Neural crest cell (in vitro differentiated cells): ENCODE results near the gene MYH9. TPM values are rescaled to one million over a fixed set of nuclear protein-coding genes. Genes with fewer than 3 reads are reported as not detected.
A peak's percentile ranks its signal among the peaks of the same experiment; 100 is the strongest.

Experiments
- DNase-seq: peaks from one replicate; pipeline ENCODE4 v3.0.0; 2021; ENCODE audit warnings: low read depth, mixed read lengths, low spot score
- H3K27ac Mint-ChIP-seq: one replicate; pipeline ENCODE4 v1.8.0; 2021; ENCODE audit warnings: mild to moderate bottlenecking, mixed read lengths; ENCODE audit not compliant: unreplicated experiment
- H3K27me3 Mint-ChIP-seq: 2 replicates; pipeline ENCODE4 v1.8.0; 2021; ENCODE audit warnings: low read depth, mild to moderate bottlenecking, mixed read lengths
- H3K36me3 Mint-ChIP-seq: 2 replicates; pipeline ENCODE4 v1.8.0; 2021; ENCODE audit warnings: low read depth, mild to moderate bottlenecking, mixed read lengths
- H3K4me1 Mint-ChIP-seq: 2 replicates; pipeline ENCODE4 v1.8.0; 2021; ENCODE audit warnings: mixed read lengths
- H3K4me3 Mint-ChIP-seq: one replicate; pipeline ENCODE4 v1.8.0; 2021; ENCODE audit warnings: mild to moderate bottlenecking, mixed read lengths
- H3K9me3 Mint-ChIP-seq: 2 replicates; pipeline ENCODE4 v1.8.0; 2021; ENCODE audit warnings: mixed read lengths
- total RNA-seq: library from RNA; stranded (reverse); gene quantifications from 2 replicates; pipeline ENCODE4 v1.2.1, GENCODE V29; 2021
- TF ChIP-seq, protein P1 (sequence below): fragments of 200-600 bp; sonication (generic); conservative IDR thresholded peaks from 2 replicates; pipeline ENCODE4 v1.5.0; 2021; ENCODE audit warnings: antibody characterized with exemption, mild to moderate bottlenecking

MYH9 gene
- total RNA-seq, 1 donor from 2014 or later, result 160 TPM

DNA sequence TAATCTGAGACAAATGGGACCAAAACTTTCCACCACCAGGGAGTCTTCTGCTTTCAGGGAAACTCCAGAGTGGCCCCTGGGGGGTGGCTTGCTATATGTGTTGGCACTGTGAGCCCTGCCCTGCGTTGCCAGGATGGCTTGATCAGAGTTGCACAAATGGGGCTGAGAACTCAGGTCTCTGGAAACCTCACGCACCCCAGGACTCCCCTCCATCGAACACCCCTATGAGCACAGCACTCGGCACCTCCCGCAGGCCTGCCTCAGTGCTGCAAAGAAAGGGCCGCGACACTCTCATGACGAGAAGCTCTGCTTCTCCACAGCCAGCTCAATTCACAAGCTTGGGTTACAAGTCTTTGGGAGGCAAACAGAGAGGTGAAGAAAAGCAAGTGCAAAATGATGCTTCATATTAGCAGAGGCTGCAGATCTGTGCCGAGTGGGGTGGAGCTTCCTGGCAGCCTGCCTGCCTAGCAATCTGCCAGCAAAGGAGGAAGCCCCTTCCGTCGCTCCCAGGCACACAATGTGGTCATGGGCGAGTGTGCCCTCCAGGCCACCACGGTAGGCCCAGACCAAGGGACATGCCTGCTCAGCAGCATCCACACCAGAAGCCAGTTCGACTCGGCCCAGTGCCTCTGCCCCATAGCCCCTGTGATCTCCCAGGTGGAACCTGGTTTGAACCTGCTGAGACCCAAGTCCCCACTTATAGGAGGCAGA is 55.7 kb downstream of the MYH9 start:
- Mint-ChIP-seq H3K36me3 (peaks cover 5% of the 10 kb centered on the region), H3K27me3 (no peaks in the 10 kb centered on the region), H3K9me3 (no peaks in the 10 kb centered on the region), H3K4me1 (peaks cover 89% of the 10 kb centered on the region), H3K4me3 (no peak overlapping the region), H3K27ac (peak overlapping the region; percentile 96)
- DNase-seq, result no peak
- TF ChIP-seq, protein P1, sequence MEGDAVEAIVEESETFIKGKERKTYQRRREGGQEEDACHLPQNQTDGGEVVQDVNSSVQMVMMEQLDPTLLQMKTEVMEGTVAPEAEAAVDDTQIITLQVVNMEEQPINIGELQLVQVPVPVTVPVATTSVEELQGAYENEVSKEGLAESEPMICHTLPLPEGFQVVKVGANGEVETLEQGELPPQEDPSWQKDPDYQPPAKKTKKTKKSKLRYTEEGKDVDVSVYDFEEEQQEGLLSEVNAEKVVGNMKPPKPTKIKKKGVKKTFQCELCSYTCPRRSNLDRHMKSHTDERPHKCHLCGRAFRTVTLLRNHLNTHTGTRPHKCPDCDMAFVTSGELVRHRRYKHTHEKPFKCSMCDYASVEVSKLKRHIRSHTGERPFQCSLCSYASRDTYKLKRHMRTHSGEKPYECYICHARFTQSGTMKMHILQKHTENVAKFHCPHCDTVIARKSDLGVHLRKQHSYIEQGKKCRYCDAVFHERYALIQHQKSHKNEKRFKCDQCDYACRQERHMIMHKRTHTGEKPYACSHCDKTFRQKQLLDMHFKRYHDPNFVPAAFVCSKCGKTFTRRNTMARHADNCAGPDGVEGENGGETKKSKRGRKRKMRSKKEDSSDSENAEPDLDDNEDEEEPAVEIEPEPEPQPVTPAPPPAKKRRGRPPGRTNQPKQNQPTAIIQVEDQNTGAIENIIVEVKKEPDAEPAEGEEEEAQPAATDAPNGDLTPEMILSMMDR, result no peak

- H3K4me1 Mint-ChIP-seq, result peaks cover 86% of the 10 kb centered on the region
- DNase-seq, result no peak
- no peaks in the 10 kb centered on the region for H3K27me3 Mint-ChIP-seq
- H3K27ac Mint-ChIP-seq, result peak overlapping the region; percentile 96
- no peak overlapping the region for H3K4me3 Mint-ChIP-seq
- no peaks in the 10 kb centered on the region for H3K9me3 Mint-ChIP-seq
- TF ChIP-seq, protein P1, result no peak
- peaks cover 5% of the 10 kb centered on the region for H3K36me3 Mint-ChIP-seq
Observed at GRCh38 chr22:36331306-36331911, 56.4 kb downstream of the MYH9 start.

GRCh38 chr22:36330655-36331305 is 57.0 kb downstream of the MYH9 start:
- Mint-ChIP-seq H3K36me3 (peaks cover 7% of the 10 kb centered on the region), H3K4me1 (peaks cover 79% of the 10 kb centered on the region)
- no peak for DNase-seq

GRCh38 chr22:36330127-36330526 is 57.6 kb downstream of the MYH9 start:
- no peaks in the 10 kb centered on the region for H3K27me3 Mint-ChIP-seq
- H3K27ac Mint-ChIP-seq, result peak overlapping the region; percentile 64
- H3K9me3 Mint-ChIP-seq, result no peaks in the 10 kb centered on the region
- H3K4me1 Mint-ChIP-seq, result peaks cover 73% of the 10 kb centered on the region
- DNase-seq, result no peak
- TF ChIP-seq, protein P1, result no peak
- H3K4me3 Mint-ChIP-seq, result no peak overlapping the region
- peaks cover 8% of the 10 kb centered on the region for H3K36me3 Mint-ChIP-seq

More at GRCh38 chr22:36330655-36331305, 57.0 kb downstream of the MYH9 start:
- no peaks in the 10 kb centered on the region for H3K27me3 Mint-ChIP-seq
- peak overlapping the region; percentile 96 for H3K27ac Mint-ChIP-seq
- no peak overlapping the region for H3K4me3 Mint-ChIP-seq
- TF ChIP-seq, protein P1, result no peak
- no peaks in the 10 kb centered on the region for H3K9me3 Mint-ChIP-seq

- no peaks in the 10 kb centered on the region for H3K27me3 Mint-ChIP-seq
- no peaks in the 10 kb centered on the region for H3K9me3 Mint-ChIP-seq
- DNase-seq, result no peak
- H3K4me1 Mint-ChIP-seq, result peaks cover 66% of the 10 kb centered on the region
- peak overlapping the region; percentile 38 for H3K4me3 Mint-ChIP-seq
- TF ChIP-seq, protein P1, result no peak
- peak overlapping the region; percentile 87 for H3K27ac Mint-ChIP-seq
- H3K36me3 Mint-ChIP-seq, result peaks cover 8% of the 10 kb centered on the region
Observed at GRCh38 chr22:36329254-36330078, 58.3 kb downstream of the MYH9 start.
